Left lung (tissue), 10 donors: ENCODE data around the gene TFAP2E. TPM values are rescaled to one million over a fixed set of nuclear protein-coding genes. Genes with fewer than 3 reads are reported as not detected.

Experiments
- ATAC-seq: fragments of 200-7000 bp; cut with Tn5 transposase; one replicate; pipeline ENCODE4 v1.9.1; 2020; ENCODE audit warnings: moderate library complexity
- DNase-seq, 4 donors: peaks; one replicate each; pipeline ENCODE4 v3.0.0-alpha.2; 2013 to 2020
- H3K27ac ChIP-seq, 2 donors: fragments of 200-600 bp; sonication (generic) in 1 of 2; one replicate each; pipeline versions ENCODE4 v1.5.0 to v1.8.0; 2020 to 2021
- H3K27me3 ChIP-seq, 2 donors: fragments of 200-600 bp; sonication (generic) in 1 of 2; one replicate each; pipeline versions ENCODE4 v1.5.0 to v1.8.0; 2020 to 2021
- H3K36me3 ChIP-seq, 2 donors: fragments of 200-600 bp; sonication (generic) in 1 of 2; one replicate each; pipeline versions ENCODE4 v1.5.0 to v1.8.0; 2020 to 2021
- H3K4me1 ChIP-seq, 2 donors: fragments of 200-600 bp; one replicate each; pipeline ENCODE4 v1.8.0; 2021
- H3K4me3 ChIP-seq, 2 donors: fragments of 200-600 bp; sonication (generic) in 1 of 2; one replicate each; pipeline versions ENCODE4 v1.5.0 to v1.8.0; 2020 to 2021; ENCODE audit warnings: mild to moderate bottlenecking in 1 of 2
- H3K9me3 ChIP-seq, 2 donors: fragments of 200-600 bp; sonication (generic) in 1 of 2; one replicate each; pipeline versions ENCODE4 v1.5.0 to v1.8.0; 2020 to 2021
- CTCF ChIP-seq, 2 donors: fragments of 200-600 bp; sonication (generic) in 1 of 2; IDR thresholded peaks; one replicate each; pipeline versions ENCODE4 v1.5.0 to v1.8.0; 2021; ENCODE audit warnings: antibody characterized with exemption in 2 of 2
- intact Hi-C, 2 donors: fragments of 100-400 bp; cut with DNase I; formaldehyde crosslinking; loops; one replicate each; pipeline versions ENCODE4 v1.11.2 to v1.14.2; 2022
- polyA plus RNA-seq, 6 donors: library from polyadenylated mRNA; unstranded; fragments of 120-200 nt; gene quantifications; one replicate each; pipeline ENCODE4 v1.2.1, GENCODE V29; 2013; ENCODE audit not compliant: insufficient read length in 6 of 6
- total RNA-seq, 2 donors: library from RNA; stranded (reverse); fragmentation: NEBNext Ultra II Directional; extraction: Animal tissue kit (Norgen Biotek cat#: 25700); gene quantifications; one replicate each; pipeline ENCODE4 v1.2.1, GENCODE V29; 2021
- donor health status: DM: no; HTN: yes; CAD: no.
- donor health status: DM: no; HTN: no; CAD: no.

TFAP2E gene
- total and polyA plus RNA-seq, 8 donors: 1.3 to 7.4 (median 3.5) TPM

GRCh38 chr1:35559317-35559944 lies 13.7 kb upstream of the TFAP2E start:
- H3K4me1 ChIP-seq: peaks cover 6 to 54% of the 10 kb centered on the region in 2 donors
- DNase-seq (no peak), ATAC-seq (no peak)
- peaks cover 0 to 30% of the 10 kb centered on the region in 2 donors for H3K36me3 ChIP-seq
- H3K4me3 ChIP-seq: no peak overlapping the region
- TF ChIP-seq CTCF (IDR thresholded peaks at IDR 0.05): no peak
- intact Hi-C loops: no loop called here
- H3K9me3 ChIP-seq: no peaks in the 10 kb centered on the region
- H3K27ac ChIP-seq: no peak overlapping the region
- no peaks in the 10 kb centered on the region for H3K27me3 ChIP-seq

- H3K4me1 ChIP-seq: peaks cover 0 to 43% of the 10 kb centered on the region in 2 donors
- no peak overlapping the region for H3K27ac ChIP-seq
- DNase-seq: peak in 1 of 4 donors; percentile 77
- no peaks in the 10 kb centered on the region for H3K9me3 ChIP-seq
- H3K36me3 ChIP-seq: peaks cover 0 to 38% of the 10 kb centered on the region in 2 donors
- intact Hi-C loops: loop anchor here in 1 of 2 donors (5.0 kb wide), 1 partner anchor 108 kb away; no protein-coding TSS in a partner anchor
- no peak for TF ChIP-seq CTCF (IDR thresholded peaks at IDR 0.05)
- no peak for ATAC-seq
- no peak overlapping the region for H3K4me3 ChIP-seq
- H3K27me3 ChIP-seq: no peaks in the 10 kb centered on the region
Observed at GRCh38 chr1:35560256-35561225, 12.6 kb upstream of the TFAP2E start.

DNA sequence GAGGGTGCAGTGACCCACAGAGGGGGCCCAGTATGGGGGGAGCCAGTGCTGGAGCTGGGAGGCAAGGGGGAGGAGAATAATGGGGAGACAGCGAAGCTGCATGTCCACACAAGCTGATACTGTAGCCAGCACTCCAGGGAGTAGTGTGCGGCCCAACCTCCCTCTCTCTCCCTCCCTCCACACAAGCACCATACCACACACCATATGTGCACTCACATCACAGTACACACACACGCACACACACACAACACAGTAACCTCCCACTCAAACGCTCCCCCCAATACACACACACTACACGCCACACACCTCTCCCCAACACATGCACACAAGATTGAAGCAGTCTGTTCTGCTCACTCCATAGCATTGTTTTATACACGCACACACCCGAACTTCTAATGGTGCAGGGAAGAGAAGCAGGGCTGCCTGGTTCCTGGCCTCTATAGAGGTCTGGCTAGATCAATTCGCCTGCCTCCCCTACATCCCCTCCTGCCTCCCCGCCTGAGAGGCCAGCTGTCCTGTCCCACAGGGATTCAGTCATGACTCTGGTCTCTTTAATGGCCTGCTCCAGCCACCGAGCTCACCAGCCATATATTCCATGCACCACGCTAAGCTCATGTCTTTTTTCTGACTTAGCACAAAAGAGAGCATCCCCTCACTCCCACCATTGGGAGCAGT lies 11.7 kb upstream of the TFAP2E start:
- H3K4me3 ChIP-seq: no peak overlapping the region
- DNase-seq: no peak
- peaks cover 0 to 34% of the 10 kb centered on the region in 2 donors for H3K4me1 ChIP-seq
- no peak overlapping the region for H3K27ac ChIP-seq
- no peaks in the 10 kb centered on the region for H3K27me3 ChIP-seq
- ATAC-seq: no peak
- H3K36me3 ChIP-seq: peaks cover 0 to 45% of the 10 kb centered on the region in 2 donors
- intact Hi-C loops: loop anchor here in 1 of 2 donors (5.0 kb wide), 1 partner anchor 109 kb away; no protein-coding TSS in a partner anchor
- no peaks in the 10 kb centered on the region for H3K9me3 ChIP-seq
- no peak for TF ChIP-seq CTCF (IDR thresholded peaks at IDR 0.05)

GRCh38 chr1:35561972-35562680 lies 11.0 kb upstream of the TFAP2E start:
- Histone ChIP-seq H3K4me3 (no peak overlapping the region), H3K9me3 (no peaks in the 10 kb centered on the region), H3K4me1 (peaks cover 0 to 30% of the 10 kb centered on the region in 2 donors), H3K27ac (no peak overlapping the region), H3K36me3 (peaks cover 0 to 45% of the 10 kb centered on the region in 2 donors), H3K27me3 (no peaks in the 10 kb centered on the region)
- DNase-seq: no peak
- TF ChIP-seq CTCF (IDR thresholded peaks at IDR 0.05): no peak
- intact Hi-C loops: loop anchor here in 1 of 2 donors (5.0 kb wide), 1 partner anchor 110 kb away; no protein-coding TSS in a partner anchor
- ATAC-seq: no peak
